Astrocyte of the hippocampus (primary cell): Measurements from ENCODE around the gene FOXN1.
A peak's percentile ranks its signal among the peaks of the same experiment; 100 is the strongest.

Experiments used
- DNase-seq: peaks from one replicate; pipeline ENCODE4 v3.0.0; 2011; ENCODE audit warnings: low read depth, low spot score

The FOXN1 gene

DNA sequence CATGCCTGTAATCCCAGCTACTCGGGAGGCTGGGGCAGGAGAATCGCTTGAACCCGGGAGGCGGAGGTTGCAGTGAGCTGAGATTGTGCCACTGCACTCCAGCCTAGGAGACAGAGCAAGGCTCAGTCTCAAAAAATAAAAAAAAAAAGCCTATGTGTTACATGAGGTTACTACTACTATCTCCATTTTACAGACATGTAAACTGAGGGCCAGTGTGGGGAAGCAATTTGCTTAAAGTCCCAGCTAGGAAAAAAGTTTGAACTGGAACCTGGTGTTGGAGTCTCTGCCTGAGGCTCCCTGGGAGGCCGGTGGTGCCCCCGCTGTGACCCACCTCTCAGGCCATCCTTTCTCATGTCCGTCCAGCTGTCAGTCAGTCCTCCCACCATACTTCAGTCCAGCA lies 28.2 kb upstream of the FOXN1 start:
- DNase-seq: no peak

DNA sequence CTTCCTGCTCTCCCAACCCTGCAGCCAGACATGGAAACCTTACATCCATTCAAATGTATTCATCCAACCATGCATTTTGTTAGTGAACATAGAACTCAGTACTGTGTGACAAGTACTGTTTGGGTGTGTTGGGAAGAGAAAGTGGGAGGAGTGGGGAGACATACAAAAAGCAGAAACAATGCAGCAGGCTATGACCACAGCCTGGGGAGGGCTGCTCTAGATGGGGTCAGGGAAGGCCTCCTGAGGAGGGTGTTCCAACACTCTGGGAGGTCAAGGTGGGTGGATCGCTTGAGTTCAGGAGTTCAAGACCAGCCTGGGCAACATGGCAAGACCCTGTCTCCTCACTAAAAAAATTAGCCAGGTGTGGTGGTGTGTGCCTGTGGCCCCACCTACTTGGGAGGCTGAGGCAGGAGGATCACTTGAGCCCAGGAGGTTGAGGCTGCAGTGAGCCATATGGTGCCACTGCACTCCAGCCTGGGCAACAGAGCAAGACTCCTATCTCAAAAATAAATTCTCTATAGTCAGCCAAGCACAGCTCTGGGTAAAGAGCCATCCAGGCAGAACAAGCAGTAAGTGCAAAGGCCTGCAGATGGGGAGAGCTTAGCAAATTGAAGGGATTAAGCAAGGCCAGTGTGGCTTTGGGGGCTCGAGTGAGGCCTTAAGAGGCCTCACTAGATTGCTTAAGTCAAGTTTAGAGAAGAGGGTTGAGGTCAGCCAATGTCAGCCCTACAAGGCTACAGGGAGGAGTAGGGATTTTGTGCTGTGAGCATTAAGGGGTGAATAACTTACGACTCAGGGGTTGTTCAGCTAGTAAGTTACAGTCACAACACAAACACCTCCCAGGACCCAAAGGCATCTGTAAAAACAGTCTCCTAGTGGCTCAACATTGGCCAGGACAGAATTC lies 27.2 kb upstream of the FOXN1 start:
- DNase-seq: no peak

DNA sequence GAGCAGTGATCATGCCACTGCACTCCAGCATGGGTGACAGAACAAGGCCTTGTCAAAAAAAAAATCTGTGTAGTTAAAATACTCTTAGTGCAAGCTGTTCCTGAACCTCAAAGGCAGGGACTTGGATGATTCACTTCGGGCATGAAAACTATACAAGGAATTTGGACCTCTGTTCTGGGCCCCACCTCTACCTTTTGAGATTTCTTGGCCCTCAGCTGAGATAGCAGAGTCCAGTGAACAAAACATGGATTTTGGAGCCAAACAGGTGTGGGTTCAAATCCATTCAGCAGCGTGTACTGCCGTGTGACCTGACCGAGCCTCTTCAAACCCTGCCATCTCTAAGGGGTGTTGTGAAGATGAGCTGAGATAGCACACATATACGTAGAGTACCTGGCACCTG lies 25.9 kb upstream of the FOXN1 start:
- no peak for DNase-seq

GRCh38 chr17:28480799-28481571 lies 25.2 kb upstream of the FOXN1 start:
- no peak for DNase-seq

GRCh38 chr17:28482551-28483199 lies 23.5 kb upstream of the FOXN1 start:
- DNase-seq: no peak

- DNase-seq: no peak
Observed at GRCh38 chr17:28484296-28484695, 21.9 kb upstream of the FOXN1 start.

DNA sequence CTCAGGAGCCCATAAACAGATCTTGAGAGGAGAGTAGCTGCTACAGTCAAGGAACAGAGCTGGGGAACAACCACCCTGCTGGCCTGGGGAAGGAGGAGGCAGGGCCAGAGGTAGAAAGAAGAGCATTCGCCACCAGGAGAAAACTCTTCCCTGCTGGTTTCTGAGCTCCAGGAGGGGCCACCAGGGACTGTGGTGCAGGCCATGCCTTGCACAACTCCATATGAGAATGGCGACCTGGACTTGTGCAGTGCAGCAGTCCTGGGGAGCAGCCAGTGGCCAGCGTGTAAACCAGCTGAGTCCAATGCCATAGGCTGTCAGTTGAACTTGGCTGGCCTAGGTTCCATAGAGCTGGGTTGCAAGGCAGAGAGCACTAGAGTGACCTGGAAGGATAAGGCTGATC lies 21.1 kb upstream of the FOXN1 start:
- DNase-seq: no peak

DNA sequence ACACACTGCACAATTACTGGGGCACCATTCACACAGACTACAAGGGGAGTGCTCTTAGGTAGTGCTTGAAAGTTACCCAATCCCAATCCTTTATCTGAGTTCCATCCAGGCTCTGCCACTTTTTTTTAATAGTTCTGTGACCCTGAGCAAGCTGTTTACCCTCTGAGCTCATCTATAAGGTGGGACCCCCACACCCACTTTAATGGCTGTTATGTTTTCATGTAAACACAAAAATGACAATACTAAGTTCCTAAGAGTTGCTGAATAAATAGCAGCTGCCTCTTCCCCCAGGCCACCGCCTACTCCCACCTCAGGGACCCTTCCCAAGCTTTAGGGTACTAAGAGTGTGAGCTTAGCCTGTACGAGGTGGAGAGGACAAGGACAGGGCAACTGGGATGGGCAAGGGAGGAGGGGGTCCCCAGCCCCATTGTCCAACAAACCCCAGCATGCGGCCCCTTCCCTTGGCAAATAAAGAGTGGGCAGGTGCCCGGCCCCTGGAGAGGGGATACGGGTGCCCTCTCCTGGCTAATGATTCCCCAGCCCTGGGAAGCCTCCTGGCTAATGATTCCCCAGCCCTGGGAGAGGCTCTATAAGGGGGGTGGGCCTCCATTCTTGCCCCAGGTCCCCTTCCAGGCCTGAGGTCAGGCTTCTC lies 18.1 kb upstream of the FOXN1 start:
- no peak for DNase-seq

- no peak for DNase-seq
Observed at GRCh38 chr17:28488533-28489276, 17.4 kb upstream of the FOXN1 start.

DNA sequence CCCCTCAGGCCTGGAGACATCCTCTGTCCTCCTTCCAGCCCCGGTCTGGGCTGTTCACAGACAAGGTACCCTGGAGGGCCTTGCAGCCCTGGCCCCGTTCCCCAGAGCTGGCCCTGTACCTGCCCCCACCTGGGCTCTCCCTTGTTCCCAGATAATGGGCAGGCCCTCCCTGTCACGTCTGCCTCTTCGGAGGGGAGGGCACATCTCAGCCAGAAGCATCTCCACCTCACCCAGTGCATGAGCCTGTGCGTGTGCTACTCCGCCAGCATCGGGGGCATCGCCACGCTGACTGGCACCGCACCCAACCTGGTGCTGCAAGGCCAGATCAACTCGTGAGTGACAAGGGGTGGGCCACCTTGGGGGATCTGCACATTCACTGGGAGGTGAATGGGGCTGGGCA lies 14.9 kb upstream of the FOXN1 start:
- DNase-seq: no peak

GRCh38 chr17:28491860-28492259 lies 14.3 kb upstream of the FOXN1 start:
- no peak for DNase-seq

GRCh38 chr17:28492352-28493310 lies 13.5 kb upstream of the FOXN1 start:
- DNase-seq: peak; percentile 8

GRCh38 chr17:28493460-28493859 lies 12.7 kb upstream of the FOXN1 start:
- no peak for DNase-seq

DNA sequence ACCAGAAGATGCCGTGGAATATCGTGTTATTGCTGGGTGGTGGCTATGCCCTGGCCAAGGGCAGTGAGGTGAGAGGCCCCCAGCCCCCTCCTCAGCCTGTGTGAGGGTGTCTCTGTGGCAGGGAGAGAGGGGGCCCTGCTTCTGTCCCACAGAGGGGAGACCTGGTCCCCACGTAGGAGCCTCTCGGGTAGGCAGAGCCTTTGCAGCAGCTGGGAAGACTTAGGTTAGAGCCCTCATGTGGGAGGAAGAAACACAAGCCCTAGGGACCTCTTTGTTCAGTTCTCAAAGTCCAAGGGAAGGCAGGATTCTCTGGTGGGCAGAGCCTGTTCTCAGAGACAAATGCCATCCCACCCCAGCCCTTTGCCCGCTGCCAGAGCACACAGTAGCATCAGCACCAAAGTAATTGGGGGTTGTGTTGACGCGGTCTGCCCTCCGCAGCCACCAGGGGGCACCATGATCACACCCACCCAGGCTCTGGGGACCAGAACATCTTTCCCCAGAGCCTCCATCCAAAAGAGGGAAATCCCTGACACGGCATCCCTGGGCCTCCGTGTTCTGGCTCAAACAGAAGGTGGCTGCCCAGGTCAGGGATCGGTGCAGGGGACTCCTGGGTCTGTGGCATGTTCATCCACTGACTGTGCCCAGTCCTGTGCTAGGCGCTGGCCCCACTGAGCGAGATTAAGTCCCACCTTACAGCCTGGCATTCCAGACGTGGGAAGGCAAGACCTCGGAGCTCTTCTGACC lies 11.5 kb upstream of the FOXN1 start:
- DNase-seq: peak; percentile 86

DNA sequence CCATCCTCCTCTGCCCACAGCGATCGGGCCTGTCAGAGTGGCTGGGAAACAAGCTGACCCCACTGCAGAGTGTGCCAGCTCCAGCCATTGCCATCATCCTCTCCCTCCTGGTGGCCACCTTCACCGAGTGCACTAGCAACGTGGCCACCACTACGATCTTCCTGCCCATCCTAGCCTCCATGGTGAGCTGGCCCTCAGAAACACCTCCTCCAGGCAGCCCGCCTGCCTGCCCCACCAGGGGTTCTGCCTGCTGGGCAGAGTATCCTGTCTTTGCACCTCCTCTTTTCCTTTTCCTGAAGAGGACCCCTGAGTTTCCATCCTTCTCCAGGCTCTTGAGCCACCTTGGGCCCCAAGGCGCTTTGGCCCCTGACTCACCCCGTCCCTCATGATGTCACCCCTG lies 10.5 kb upstream of the FOXN1 start:
- DNase-seq: no peak

DNA sequence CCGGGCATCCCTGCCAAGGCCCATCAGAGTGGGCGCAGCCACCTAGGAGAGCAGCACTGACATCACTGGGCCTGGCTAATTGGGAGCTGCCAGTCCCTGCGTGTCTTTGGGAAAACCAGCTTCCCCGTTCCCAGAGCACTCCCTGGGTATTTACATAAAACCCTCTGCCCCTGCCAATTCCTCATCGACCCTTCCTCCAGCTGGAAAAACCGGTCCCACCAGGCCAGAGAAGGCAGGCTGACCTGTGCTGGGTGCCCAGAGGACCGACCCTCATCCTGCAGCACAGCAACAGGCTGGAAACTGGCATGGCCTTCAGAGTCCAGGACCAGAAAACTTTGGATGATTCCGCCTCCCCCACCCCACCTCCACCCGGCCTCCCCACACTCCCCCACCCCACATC lies 8.2 kb upstream of the FOXN1 start:
- DNase-seq: no peak

- DNase-seq: no peak
Observed at GRCh38 chr17:28498652-28499363, 7.3 kb upstream of the FOXN1 start.

DNA sequence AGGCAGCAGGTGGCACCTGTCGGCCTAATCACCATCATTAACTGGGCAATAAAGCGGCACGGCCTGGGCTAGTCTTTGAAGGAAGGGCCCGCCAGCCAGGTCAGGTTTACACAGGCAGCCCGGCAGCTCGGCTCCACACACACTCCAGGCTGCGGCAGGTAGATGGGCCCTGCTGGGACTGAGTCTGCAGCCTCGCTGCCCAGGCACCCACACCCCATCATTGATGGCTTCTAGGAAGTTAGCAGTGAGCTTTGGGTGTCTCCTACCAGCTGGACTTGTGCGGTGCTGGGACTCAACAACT lies 6.8 kb upstream of the FOXN1 start:
- no peak for DNase-seq
